NT2/D1 (cell line): ENCODE data around the gene SPAG9.

Experiments
- SUZ12 ChIP-seq: IDR thresholded peaks from 2 replicates; pipeline ENCODE4 v1.6.1; 2011; ENCODE audit not compliant: insufficient read length, insufficient read depth; ENCODE audit errors: extremely low read depth
- YY1 ChIP-seq: IDR thresholded peaks from 2 replicates; pipeline ENCODE4 v1.6.1; 2011; ENCODE audit not compliant: insufficient read length, insufficient read depth
- ZNF274 ChIP-seq: IDR thresholded peaks from 2 replicates; pipeline ENCODE4 v1.6.1; 2011; ENCODE audit warnings: mild to moderate bottlenecking, low read depth, low read length

DNA sequence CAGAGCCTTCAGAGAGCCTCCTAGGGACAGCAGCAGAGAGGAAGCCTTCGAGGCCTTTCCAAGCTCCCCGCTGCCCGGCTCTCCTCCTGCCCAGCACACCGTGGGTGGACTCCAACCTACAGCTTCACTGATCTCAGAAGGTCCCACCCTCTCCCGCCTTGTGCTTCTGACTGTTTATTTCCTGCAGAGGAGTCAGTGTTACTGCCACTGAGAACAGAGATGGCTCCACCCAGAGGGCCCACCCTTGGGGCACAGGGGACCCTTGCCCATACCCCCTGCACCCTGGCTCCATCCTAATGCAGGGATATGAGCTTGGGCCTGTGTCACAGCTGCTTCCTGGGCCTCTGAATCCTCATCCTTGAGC, 201.8 kb downstream of the SPAG9 start:
- no peak for TF ChIP-seq SUZ12
- no peak for TF ChIP-seq ZNF274
- no peak for TF ChIP-seq YY1
